OCI-LY3 (cell line): ENCODE data around the gene PCDH20.
A peak's percentile ranks its signal among the peaks of the same experiment; 100 is the strongest.

Experiments used
- H2AFZ ChIP-seq: fragments of 200-600, 300-600 bp; shearing (Covaris generic); 2 replicates; pipeline ENCODE4 v1.6.0; 2014; ENCODE audit warnings: antibody characterized with exemption, low read depth, low read length
- H3K27ac ChIP-seq: fragments of 200-600, 300-600 bp; sonication (generic); 2 replicates; pipeline ENCODE4 v1.5.1; 2014; ENCODE audit warnings: mild to moderate bottlenecking, low read length, moderate library complexity, mixed read lengths
- H3K27me3 ChIP-seq: fragments of 200-600, 300-600 bp; sonication (generic); 2 replicates; pipeline ENCODE4 v1.6.1; 2014; ENCODE audit warnings: low read depth, low read length, mixed read lengths
- H3K36me3 ChIP-seq: fragments of 200-600, 300-600 bp; sonication (generic); replicated peaks from 2 replicates; pipeline ENCODE3; 2014; ENCODE audit warnings: low read depth, low read length, mixed read lengths
- H3K4me1 ChIP-seq: fragments of 300-600, 200-600 bp; sonication (generic); 2 replicates; pipeline ENCODE4 v1.6.1; 2014; ENCODE audit warnings: low read length, mixed read lengths
- H3K4me2 ChIP-seq: fragments of 200-600, 300-600 bp; sonication (generic); 2 replicates; pipeline ENCODE4 v1.6.1; 2014; ENCODE audit warnings: low read length, mixed read lengths
- H3K4me3 ChIP-seq: fragments of 300-600, 200-600 bp; sonication (generic); 2 replicates; pipeline ENCODE4 v1.5.1; 2014; ENCODE audit warnings: antibody characterized with exemption, mild to moderate bottlenecking, low read length, moderate library complexity
- H3K79me2 ChIP-seq: fragments of 300-600, 200-600 bp; shearing (Covaris generic); 2 replicates; pipeline ENCODE4 v1.6.1; 2014; ENCODE audit warnings: mild to moderate bottlenecking, low read length, mixed read lengths
- H3K9ac ChIP-seq: fragments of 300-600, 200-600 bp; shearing (Covaris generic); 2 replicates; pipeline ENCODE4 v1.6.0; 2014; ENCODE audit warnings: mild to moderate bottlenecking, low read length, moderate library complexity
- H3K9me3 ChIP-seq: fragments of 200-600, 300-600 bp; shearing (Covaris generic); 2 replicates; pipeline ENCODE4 v1.6.1; 2014; ENCODE audit warnings: low read length, mixed read lengths; ENCODE audit not compliant: insufficient read depth
- H4K20me1 ChIP-seq: fragments of 200-600, 300-600 bp; sonication (generic); 2 replicates; pipeline ENCODE4 v1.6.1; 2016; ENCODE audit warnings: low read length, mixed read lengths; ENCODE audit not compliant: insufficient read depth
- EZH2phosphoT487 ChIP-seq: fragments of 200-600 bp; shearing (Covaris generic); IDR thresholded peaks from 2 replicates; pipeline ENCODE4 v1.6.1; 2018; ENCODE audit warnings: antibody characterized with exemption, mixed run types, low read depth
- TF ChIP-seq, protein P1 (sequence below): fragments of 200-600, 300-600 bp; sonication (generic); IDR thresholded peaks from 2 replicates; pipeline ENCODE4 v1.5.1; 2014; ENCODE audit warnings: antibody characterized with exemption, low read length, low read depth

PCDH20 gene

DNA sequence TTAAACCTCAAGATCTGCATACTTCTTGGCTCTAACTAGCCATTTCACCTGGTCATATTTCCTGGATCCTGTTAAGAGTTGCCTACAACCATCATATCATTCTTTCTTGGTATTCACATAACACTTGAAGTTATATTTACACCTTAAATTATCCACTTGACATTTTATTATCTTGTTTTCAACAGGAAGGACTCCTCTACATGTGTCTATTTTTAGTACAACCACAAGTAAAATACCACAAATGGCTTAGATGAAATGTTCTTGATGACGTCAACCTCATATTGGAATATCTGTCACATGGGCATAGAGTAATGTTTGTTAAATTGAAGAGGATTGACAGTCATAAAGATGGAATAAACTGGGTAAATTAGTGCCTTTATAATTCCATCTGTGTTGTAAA, 9.4 kb downstream of the PCDH20 start:
- H3K27ac ChIP-seq = no peak overlapping the region
- no peak overlapping the region for H3K4me2 ChIP-seq
- H3K36me3 ChIP-seq = no peaks in the 10 kb centered on the region
- no peaks in the 10 kb centered on the region for H3K27me3 ChIP-seq
- no peaks in the 10 kb centered on the region for H3K79me2 ChIP-seq
- TF ChIP-seq, protein P1, sequence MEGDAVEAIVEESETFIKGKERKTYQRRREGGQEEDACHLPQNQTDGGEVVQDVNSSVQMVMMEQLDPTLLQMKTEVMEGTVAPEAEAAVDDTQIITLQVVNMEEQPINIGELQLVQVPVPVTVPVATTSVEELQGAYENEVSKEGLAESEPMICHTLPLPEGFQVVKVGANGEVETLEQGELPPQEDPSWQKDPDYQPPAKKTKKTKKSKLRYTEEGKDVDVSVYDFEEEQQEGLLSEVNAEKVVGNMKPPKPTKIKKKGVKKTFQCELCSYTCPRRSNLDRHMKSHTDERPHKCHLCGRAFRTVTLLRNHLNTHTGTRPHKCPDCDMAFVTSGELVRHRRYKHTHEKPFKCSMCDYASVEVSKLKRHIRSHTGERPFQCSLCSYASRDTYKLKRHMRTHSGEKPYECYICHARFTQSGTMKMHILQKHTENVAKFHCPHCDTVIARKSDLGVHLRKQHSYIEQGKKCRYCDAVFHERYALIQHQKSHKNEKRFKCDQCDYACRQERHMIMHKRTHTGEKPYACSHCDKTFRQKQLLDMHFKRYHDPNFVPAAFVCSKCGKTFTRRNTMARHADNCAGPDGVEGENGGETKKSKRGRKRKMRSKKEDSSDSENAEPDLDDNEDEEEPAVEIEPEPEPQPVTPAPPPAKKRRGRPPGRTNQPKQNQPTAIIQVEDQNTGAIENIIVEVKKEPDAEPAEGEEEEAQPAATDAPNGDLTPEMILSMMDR = no peak
- TF ChIP-seq EZH2phosphoT487 = no peak
- no peak overlapping the region for H3K4me3 ChIP-seq
- H3K9me3 ChIP-seq = no peaks in the 10 kb centered on the region
- H2AFZ ChIP-seq = no peak overlapping the region
- H3K9ac ChIP-seq = no peak overlapping the region
- H4K20me1 ChIP-seq = no peaks in the 10 kb centered on the region
- H3K4me1 ChIP-seq = peaks cover 12% of the 10 kb centered on the region

DNA sequence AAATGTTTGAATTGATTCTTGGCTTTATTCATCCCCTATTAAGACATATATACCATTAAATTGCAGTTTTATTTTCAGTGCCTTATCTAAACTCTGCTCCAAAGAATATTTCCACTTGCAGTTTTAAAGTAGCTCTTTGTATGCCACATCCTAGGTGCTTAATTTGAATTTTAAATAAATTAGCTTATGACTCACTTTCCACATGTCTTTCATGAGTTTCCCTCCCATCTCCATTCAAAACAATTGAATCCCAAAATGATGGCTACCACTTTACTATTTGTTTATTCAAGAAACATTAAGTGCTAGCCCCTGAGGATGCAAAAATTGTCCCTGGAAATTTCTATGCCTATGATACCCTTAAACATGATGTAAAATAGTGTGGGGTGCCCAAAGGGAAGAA, 19.5 kb downstream of the PCDH20 start:
- H3K27me3 ChIP-seq = no peaks in the 10 kb centered on the region
- no peaks in the 10 kb centered on the region for H3K36me3 ChIP-seq
- H3K79me2 ChIP-seq = no peaks in the 10 kb centered on the region
- H3K4me3 ChIP-seq = no peak overlapping the region
- no peak overlapping the region for H3K9ac ChIP-seq
- peaks cover 6% of the 10 kb centered on the region for H3K4me1 ChIP-seq
- no peak overlapping the region for H3K4me2 ChIP-seq
- TF ChIP-seq EZH2phosphoT487 = no peak
- TF ChIP-seq, protein P1 = no peak
- H2AFZ ChIP-seq = no peak overlapping the region
- H3K27ac ChIP-seq = no peak overlapping the region
- H4K20me1 ChIP-seq = no peaks in the 10 kb centered on the region
- H3K9me3 ChIP-seq = no peaks in the 10 kb centered on the region

DNA sequence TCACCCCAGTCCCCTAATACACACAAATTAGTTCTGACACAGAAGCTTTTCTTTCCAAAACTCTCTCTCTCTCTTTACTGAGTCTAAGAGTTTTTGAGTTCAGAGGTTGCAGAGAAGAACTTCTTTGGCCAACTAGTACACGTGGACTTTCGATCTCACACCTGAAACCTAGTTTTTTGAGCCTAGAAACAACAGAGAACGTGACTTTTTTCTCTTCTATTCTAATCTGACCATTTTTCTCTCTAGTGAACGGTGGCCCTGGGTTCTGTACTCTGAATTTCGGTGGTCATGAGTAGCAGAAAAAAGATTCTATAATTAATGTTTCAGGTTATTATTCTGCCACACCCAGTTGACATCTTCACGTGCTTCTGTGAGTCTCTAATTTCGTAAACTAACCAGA, 24.2 kb downstream of the PCDH20 start:
- no peak overlapping the region for H3K4me3 ChIP-seq

DNA sequence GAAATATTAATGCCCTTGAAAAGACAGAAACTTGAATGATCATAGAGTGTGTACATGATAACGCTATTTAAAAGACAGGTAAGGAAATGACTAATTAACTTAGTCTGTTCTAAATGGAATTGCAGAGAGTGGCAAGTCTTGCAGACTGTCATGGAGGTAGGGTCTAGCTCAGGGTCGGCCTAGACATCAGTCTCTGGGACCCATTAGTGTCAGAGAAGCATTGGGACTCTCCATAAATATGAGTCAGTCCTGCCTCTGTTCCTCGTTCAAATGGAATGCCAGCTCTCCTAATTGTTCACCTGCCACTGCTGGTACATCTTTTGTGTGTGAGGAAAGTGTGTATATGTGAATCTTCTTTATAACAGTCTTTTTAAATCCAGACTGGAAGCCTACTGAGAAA, 28.0 kb downstream of the PCDH20 start:
- no peaks in the 10 kb centered on the region for H4K20me1 ChIP-seq
- no peak overlapping the region for H3K9ac ChIP-seq
- no peak for TF ChIP-seq EZH2phosphoT487
- TF ChIP-seq, protein P1 = no peak
- no peak overlapping the region for H3K4me2 ChIP-seq
- H3K4me3 ChIP-seq = no peak overlapping the region
- H3K9me3 ChIP-seq = no peaks in the 10 kb centered on the region
- no peaks in the 10 kb centered on the region for H3K79me2 ChIP-seq
- no peaks in the 10 kb centered on the region; the same call in 1 of the 2 replicates for H3K4me1 ChIP-seq
- H3K36me3 ChIP-seq = no peaks in the 10 kb centered on the region
- no peak overlapping the region for H3K27ac ChIP-seq
- H3K27me3 ChIP-seq = no peaks in the 10 kb centered on the region
- 0 out of 2 replicates have a peak overlapping the region, but pooled peaks have one; percentile 34 for H2AFZ ChIP-seq

More for the DNA sequence above, 24.2 kb downstream of the PCDH20 start:
- H3K27ac ChIP-seq = no peak overlapping the region
- H3K27me3 ChIP-seq = no peaks in the 10 kb centered on the region
- H3K4me1 ChIP-seq = peaks cover 6% of the 10 kb centered on the region
- H3K36me3 ChIP-seq = no peaks in the 10 kb centered on the region
- H3K79me2 ChIP-seq = no peaks in the 10 kb centered on the region
- H3K9me3 ChIP-seq = no peaks in the 10 kb centered on the region
- H3K9ac ChIP-seq = no peak overlapping the region
- H3K4me2 ChIP-seq = no peak overlapping the region
- H4K20me1 ChIP-seq = no peaks in the 10 kb centered on the region
- TF ChIP-seq, protein P1 = no peak
- no peak for TF ChIP-seq EZH2phosphoT487
- 0 out of 2 replicates have a peak overlapping the region, but pooled peaks have one; percentile 29 for H2AFZ ChIP-seq
